Measurements from ENCODE around the gene INS. TPM values are rescaled to one million over a fixed set of nuclear protein-coding genes. Genes with fewer than 3 reads are reported as not detected.

The INS gene
- total and polyA plus RNA-seq, 2 of the 13 experiments (the other 11 are each of a cell fraction or from before 2014, with no cell fraction given) = not detected

- no TSS peak for BruUV-seq (replicated peaks)
- in situ Hi-C loops (cut with HindIII; ENCODE audit: extremely low pct_ligation_motif_present, low pct_unique_long_range_greater_than_20kb) = no loop called here
- H3K27me3 ChIP-seq (ENCODE audit: control insufficient read depth in 1 of 2, insufficient read depth in 2 of 2, low read length in 2 of 2) = peaks cover 13 to 47% of the 10 kb centered on the region in 2 experiments
- TF ChIP-seq XBP1 (CRISPR knock-in tag; IDR thresholded peaks at IDR 0.05) = no peak
- TF ChIP-seq U2AF2 (IDR thresholded peaks at IDR 0.05; ENCODE audit: low read depth, low read length) = no peak
- no peak for TF ChIP-seq MYC (CRISPR knock-in tag; IDR thresholded peaks at IDR 0.05; ENCODE audit: borderline replicate concordance)
- no peak for TF ChIP-seq KDM3A (CRISPR knock-in tag; IDR thresholded peaks at IDR 0.05; ENCODE audit: low read depth)
- TF ChIP-seq STAT5B (CRISPR knock-in tag; IDR thresholded peaks at IDR 0.05) = no peak
- TF ChIP-seq HNF4A (CRISPR knock-in tag; IDR thresholded peaks at IDR 0.05) = no peak
- no peak for TF ChIP-seq ARNT (IDR thresholded peaks at IDR 0.05)
- no peak for TF ChIP-seq GATAD2A (CRISPR knock-in tag; IDR thresholded peaks at IDR 0.05)
- TF ChIP-seq SIN3A (IDR thresholded peaks at IDR 0.05; ENCODE audit: borderline replicate concordance, low read depth, low read length) = no peak
- TF ChIP-seq BCLAF1 (IDR thresholded peaks at IDR 0.05) = no peak
- no peak for TF ChIP-seq TP53 (CRISPR knock-in tag; conservative IDR thresholded peaks at IDR 0.05)
- TF ChIP-seq AFF4 (CRISPR knock-in tag; IDR thresholded peaks at IDR 0.05) = no peak
- TF ChIP-seq CBX1 (IDR thresholded peaks at IDR 0.05; ENCODE audit: low read depth) = no peak
- TF ChIP-seq GLI4 (CRISPR knock-in tag; IDR thresholded peaks at IDR 0.05; ENCODE audit: borderline replicate concordance) = no peak
- TF ChIP-seq PCBP1 (IDR thresholded peaks at IDR 0.05; ENCODE audit: borderline replicate concordance, low read depth, low read length) = no peak
- TF ChIP-seq YEATS4 (CRISPR knock-in tag; IDR thresholded peaks at IDR 0.05; ENCODE audit: borderline replicate concordance) = no peak
- no peak for TF ChIP-seq RCOR2 (CRISPR knock-in tag; IDR thresholded peaks at IDR 0.05)
Measured at GRCh38 chr11:2148595-2148994, 12.4 kb downstream of the INS start.

More at GRCh38 chr11:2148595-2148994, 12.4 kb downstream of the INS start:
- H3K9ac ChIP-seq (ENCODE audit: insufficient read depth, low read depth, low read length) = no peak overlapping the region
- intact Hi-C loops (cut with micrococcal nuclease; ENCODE audit: unreplicated experiment) = no loop called here
- WGBS (ENCODE audit: low lambda C conversion rate) = 68% methylated on average over 5 of the region's 5 CpGs
- no peak overlapping the region for H3K4me2 ChIP-seq (ENCODE audit: low read depth, low read length)
- DNase-seq (ENCODE audit: low spot score) (no peak), ATAC-seq (no peak), FAIRE-seq (no peak)
- no peak overlapping the region for H2AFZ ChIP-seq (ENCODE audit: low read length)
- ChIA-PET POLR2A (interaction anchor here (0.9 to 2.5 kb wide), 5 partner anchors 9 to 324 kb away, joined by 3 to 6 read pairs (median 3); partner anchors contain the start of gene IGF2), CTCF (ENCODE audit: low intra/inter-chr PET ratio, low total read pairs) (no interaction called here)
- H3K27ac ChIP-seq (ENCODE audit: extremely low read length, insufficient read depth, low read length) = no peak overlapping the region
- H3K9me3 ChIP-seq (ENCODE audit: low read length) = no peaks in the 10 kb centered on the region
- H3K4me3 ChIP-seq (replicated peaks in 1 of 3; ENCODE audit: insufficient read depth in 1 of 3, low read depth in 2 of 3, low read length in 3 of 3) = no peak overlapping the region
- H3K4me1 ChIP-seq (ENCODE audit: insufficient read depth, low read length) = peaks cover 28% of the 10 kb centered on the region
- no peaks in the 10 kb centered on the region for H3K36me3 ChIP-seq (replicated peaks in 1 of 2; ENCODE audit: control insufficient read depth in 1 of 2, insufficient read depth in 2 of 2, low read length in 2 of 2)
- no peaks in the 10 kb centered on the region for H3K79me2 ChIP-seq (ENCODE audit: insufficient read depth, low read length)
- H4K20me1 ChIP-seq (ENCODE audit: insufficient read depth, low read length) = no peaks in the 10 kb centered on the region

Measured in HepG2 (cell line).